A172 (cell line): ENCODE results near the gene GARS1. TPM values are rescaled to one million over a fixed set of nuclear protein-coding genes. Genes with fewer than 3 reads are reported as not detected.
"Not testable (repeated sequence)": the region's sequence is repeated elsewhere in the genome, so short reads cannot be mapped to it uniquely, and the experiment has no call there.

Experiments
- DNase-seq: peaks from one replicate; pipeline ENCODE4 v3.0.0-alpha.2; 2015; ENCODE audit warnings: low spot score
- total RNA-seq: library from RNA; depleted of rRNA; stranded (reverse); fragments of >200 nt; shearing (Covaris generic); gene quantifications from 2 replicates; pipeline ENCODE4 v1.2.3, GENCODE V29; 2014

Gene GARS1
- total RNA-seq, 1 experiment from 2014 or later: 139 TPM

DNA sequence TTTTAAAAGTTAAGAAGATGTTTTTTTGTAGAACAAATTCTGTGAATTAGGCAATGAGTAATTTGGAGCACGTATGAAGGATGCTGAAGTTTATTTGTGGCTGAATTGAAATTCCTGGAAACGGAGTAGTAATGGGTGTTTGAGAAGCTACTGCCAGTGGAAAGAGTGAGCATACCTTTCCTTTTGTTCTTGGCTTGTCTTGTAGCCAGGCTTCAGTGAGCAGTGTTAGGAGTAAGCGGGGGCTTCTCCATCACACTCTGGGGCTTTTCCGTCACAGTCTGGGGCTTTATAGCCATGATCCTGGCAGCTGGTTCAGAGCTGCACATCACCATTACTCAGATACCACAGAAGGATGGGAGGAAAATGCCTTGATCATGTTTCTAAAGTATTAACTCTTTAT is 32.3 kb downstream of the GARS1 start:
- DNase-seq: no peak

DNA sequence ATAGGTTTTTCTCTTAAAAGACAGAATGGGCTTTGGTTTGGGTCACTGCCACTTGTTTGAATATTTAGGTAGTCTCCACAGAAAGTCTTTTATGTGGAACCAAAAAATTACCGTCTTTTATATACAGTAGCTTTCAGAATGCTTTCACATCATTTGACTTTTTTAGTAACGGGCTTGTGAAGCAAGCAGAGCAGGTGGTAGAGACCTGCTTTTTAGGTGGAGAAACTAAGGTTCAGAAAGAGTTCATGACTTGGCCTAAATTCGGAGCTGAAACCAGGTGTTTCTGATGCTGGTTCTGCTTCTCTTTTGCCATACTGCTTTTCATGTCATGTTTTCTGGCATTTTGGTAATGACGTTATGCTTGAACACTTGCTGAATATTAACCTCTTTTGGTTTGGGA is 36.3 kb downstream of the GARS1 start:
- DNase-seq: no peak

DNA sequence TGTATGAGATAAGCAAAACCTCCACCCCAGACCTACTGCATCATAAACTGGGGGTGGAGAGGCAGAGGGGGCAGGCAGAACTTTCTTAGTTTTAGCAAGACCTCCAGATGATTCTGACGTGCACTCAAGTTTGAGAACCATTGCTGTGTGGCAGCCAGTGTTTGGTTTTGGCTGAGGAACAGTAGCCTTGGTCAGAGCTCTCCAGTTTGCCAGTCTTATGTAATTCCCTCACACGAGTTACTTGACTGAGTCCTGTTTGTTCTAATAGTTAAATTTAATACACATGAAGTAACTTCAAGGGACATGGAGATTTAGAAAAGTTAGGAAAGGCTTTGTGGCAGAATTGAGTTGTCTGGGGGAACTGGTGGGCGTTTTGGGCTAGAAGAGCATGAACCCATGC is 38.5 kb downstream of the GARS1 start:
- DNase-seq: no peak

DNA sequence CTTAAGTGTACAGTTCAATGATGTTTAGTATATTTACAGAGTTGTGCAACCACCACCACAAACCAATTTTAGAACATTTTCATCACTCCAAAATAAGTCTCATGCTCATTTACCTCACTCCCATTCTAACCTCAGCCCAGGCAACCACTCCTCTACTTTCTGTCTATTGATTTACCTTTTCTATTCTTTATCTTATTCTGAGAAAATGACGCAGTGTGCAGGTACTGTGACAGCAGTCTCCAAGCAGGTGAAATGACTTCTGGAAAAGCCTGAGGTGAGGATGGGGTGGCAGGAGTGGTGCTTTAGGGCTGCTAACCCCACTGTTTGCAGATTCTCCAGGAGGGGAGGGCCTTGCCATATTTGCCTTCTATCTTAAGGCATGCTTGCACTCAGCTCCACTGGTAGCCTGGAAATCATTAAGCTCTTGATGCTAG is 39.5 kb downstream of the GARS1 start:
- DNase-seq: no peak

DNA sequence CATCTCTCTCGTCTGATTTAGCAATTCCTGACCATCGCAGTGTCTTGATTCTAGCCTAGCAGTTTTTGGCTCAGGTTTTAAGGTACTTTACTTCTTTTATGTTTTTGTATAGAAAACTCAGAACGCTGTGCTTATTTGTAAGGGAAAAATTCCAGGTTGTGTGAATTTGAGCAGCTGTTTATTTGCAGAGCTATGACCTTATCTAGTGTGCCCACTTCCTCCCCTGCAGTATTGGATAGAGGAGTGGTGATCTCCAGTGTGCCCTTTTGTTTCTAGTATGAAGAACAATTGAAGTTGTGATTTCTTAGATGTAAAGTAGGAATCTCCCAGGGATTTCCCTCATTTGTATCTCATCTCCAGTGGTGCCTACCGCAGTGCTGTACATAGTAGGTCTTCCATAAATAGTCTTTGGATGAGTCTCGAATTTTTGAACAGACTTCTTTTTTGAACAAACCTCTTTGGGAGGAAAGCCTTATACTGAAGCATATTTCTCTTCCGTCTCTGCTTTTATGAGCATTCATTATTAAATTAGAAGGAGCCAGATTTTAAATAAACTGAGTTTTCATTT is 40.0 kb downstream of the GARS1 start:
- DNase-seq: no peak

DNA sequence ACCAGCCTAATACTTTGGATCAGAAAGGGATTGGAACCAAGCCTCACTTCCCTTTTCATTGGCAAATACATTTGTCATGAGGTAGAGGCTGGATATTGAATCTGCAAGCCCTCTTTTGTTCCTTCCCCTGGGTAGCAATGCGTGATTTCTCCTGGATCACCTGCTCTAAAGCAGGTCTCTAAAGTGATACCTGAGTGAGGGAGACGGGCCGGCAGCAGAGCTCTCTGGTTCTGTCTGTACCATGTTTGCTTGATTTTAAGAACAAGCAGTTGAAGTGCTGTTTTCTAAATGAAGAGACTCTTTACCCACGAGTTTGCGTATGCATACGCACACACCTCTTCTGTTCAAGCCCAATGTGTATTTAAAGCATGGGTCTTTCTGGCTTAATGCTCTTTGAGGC is 41.1 kb downstream of the GARS1 start:
- DNase-seq: no peak

DNA sequence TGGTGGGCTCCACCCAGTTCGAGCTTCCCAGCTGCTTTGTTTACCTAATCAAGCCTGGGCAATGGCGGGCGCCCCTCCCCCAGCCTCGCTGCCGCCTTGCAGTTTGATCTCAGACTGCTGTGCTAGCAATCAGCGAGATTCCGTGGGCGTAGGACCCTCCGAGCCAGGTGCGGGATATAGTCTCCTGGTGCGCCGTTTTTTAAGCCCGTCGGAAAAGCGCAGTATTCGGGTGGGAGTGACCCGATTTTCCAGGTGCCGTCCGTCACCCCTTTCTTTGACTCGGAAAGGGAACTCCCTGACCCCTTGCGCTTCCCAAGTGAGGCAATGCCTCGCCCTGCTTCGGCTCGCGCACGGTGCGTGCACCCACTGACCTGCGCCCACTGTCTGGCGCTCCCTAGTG is 47.6 kb downstream of the GARS1 start:
- not testable (repeated sequence) for DNase-seq

DNA sequence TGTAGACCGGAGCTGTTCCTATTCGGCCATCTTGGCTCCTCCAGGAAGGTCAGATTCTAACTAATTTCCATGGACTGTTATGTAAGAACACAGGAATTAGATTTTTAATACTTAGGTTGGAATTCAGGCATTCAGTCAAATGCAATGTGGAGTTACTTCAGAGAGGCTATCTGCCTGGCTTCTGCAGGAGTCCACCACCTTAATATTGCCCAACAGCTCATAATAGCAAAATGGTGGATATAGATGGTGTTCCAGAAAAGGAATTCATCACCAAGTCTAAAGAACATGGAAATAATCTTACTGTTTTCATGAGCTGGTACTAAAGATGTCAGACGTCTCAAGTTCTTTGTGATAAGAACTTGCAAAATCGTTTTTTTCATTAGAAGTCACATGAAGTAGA is 48.1 kb downstream of the GARS1 start:
- no peak for DNase-seq

DNA sequence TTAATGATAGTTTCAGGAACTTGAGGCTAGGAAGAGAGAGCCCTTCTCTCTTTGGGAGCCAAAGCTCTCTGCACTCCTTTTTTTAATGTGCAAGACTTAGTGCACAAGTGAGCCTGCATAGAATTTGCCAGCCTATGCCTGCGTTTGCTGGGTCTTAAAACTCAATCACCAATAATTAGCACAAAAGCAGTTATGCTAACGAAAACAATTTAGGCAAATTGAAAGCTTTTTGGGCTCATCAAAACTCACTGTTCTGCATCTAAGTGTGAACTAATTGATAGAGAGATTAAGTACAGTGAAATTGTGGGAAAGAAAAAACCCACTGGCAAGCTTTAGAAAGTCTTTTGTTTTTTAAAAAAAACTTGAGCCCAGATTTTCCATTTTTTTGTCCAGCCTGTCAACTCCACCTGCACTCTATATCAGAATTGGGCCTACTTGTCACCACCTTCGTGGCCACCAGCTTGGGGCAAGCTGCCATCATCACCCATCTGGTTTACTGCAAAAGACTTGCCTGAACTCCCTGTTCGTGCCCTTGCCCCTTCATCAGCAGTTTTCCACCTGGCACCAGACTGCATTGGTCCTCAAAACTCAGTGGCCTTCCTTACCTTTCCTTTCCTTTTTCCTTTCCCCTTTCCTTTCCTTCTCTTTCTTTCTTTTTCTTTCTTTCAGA is 49.7 kb downstream of the GARS1 start:
- DNase-seq: no peak

DNA sequence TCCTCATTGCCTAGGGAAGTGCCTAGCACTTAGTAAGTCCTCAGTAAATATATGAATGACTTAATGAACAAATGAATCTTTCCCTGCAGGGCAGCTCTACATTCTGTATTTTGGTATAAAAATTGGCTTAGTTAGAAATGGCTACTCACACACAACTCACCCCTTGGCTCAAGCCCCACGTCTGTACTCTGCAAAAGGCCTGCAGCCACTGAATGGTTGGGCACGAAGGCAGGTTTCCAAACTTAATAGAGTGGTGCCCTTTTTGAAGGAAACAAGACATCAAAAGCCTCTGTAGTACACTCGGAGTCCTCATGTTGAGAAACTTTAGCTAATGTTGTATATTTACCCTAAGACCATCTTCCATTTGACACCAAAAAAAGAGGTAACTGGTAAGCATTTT is 51.0 kb downstream of the GARS1 start:
- DNase-seq: no peak

DNA sequence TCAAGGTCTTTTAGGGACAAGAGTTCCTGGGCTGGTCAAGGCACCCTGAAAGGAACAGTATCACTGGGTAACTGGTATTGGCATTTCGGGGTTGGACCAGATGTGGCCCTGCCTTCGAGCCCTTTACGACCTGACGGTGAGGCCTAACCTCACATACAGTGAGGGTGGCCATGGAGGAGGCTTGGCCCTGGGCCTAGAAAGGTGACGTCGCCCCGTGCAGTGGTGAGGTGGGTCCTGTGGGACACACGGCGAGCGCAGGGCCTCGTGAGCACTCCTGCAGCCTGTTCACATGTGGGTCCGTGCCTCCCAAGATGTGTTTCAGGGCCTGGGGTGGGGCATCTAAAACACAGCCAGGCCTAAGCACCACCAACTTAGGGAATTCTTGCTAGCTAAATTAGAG is 51.5 kb downstream of the GARS1 start:
- DNase-seq: no peak

DNA sequence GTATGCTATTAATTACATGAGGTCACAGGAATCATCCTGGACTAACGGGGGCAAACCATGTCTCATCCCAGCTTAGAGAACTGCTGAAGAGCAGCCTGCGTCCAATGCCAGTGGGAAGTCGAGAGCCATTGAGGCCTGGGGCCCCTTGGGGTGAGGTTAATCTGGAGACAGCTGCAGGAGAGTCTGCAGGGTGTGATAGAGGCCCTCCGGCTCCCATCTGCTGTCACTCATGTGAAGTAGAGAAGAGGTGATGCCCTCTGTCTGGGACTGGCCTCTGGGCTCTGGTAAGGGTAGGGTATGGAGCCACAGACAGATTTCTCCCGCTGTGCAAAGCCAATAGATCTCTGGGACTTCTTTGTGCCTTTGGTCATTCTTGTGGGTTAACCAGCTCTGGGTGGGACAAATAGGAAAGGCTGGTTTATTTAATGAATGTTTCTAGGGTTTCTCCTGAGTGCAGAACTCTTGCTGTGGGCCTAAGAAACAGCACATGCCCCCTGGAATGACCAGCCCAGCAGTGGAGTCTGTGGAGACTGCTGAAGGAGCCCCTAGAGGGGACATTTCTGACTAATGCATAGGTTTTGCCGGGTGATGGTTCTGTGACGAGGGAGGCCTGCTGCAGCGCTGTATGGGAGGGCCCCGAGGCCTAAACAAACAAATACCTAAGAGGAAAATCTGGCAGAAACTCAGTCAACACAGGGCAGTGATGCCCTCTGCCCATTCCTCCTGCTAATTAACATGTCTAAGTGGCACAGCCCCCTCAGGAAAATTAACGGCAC is 53.1 kb downstream of the GARS1 start:
- DNase-seq: no peak

DNA sequence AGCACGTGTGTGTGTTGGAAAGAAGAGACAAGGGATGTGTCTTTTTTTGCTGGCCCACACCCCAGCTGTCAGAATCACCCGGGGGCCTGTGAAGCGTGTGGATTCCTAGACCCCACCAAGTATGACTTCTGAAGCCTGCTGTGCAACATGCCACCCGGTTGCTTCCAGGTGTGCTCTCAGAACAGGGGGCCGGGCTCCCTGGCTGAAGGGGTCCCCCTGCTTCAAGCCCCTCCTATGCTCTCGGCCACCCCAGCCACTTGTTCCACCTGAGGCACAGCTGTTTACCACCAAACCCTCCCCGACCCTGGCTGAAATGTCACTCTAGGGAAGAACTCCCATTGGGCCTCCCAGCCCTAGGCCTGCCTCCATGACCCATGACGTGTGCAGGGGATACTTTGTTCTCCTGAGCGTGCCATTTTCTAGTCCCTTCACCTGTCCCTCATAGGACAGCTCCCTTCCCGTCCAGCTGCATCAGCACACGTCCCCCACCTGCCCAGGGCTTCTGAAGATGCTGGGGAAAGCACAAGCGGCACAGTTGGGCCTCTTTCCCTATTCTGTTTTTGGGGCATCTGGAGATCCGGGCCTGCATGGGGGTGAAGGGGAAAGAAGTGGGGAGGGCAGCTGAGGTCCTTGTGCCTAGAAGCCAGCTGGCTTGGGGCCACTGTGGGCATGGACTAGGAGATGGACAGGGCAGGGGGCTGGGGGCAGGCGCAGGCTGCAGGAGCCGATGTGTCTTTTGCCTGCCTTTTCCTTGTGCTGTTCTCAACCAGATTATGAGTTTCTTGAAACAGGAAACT is 54.3 kb downstream of the GARS1 start:
- DNase-seq: no peak

DNA sequence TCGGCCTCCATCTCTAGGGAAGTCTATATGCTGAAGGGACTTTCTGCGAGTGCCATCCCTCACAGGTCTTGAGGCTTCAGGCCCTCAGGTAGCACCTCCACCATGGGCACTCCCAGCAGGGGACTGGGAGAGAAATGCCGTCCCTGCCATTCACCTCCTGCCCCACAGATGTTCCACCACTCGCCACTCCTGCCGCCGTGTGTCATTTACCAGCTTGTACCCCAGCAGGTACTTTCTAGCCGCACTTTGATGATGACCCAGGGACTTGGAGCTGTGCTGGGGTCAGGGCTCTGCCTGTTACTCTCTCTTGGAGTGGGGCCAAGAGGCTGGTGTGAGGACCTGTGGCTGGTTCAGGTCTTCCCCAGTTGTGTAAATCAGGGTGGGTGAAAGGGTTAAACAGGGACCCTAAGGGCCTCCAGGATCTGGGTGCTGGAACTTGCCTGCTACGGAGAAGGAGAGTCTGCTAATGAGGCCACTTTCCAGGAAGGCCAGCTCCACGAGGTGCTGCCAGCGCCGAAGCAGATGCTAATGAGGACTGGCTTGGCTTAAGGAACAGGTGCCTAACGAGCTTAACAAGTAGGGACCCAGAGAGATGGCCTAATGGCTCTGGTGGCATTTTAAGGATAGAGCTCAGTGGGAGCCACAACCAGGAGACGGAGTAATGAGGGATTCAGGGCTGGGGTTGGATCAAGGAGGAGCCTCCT is 55.2 kb downstream of the GARS1 start:
- no peak for DNase-seq

DNA sequence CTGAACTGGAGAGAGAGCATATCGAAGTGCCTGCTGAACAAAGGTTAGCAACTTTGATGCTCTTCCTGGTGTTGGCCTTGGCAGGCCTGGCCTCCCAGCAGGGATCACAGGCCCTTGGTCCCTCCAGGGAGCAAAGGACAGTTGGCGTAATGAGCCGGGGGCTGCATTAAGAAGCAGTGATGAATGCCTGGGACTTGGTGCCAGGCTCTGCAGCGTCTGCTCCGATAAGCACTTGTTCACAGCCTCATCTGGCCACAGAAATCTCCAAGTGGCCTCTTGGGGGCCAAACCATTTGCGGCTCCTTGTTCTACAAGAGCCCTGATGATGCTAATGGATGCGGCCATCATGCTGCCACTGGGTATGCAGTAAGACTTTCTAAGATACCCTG is 55.7 kb downstream of the GARS1 start:
- no peak for DNase-seq

DNA sequence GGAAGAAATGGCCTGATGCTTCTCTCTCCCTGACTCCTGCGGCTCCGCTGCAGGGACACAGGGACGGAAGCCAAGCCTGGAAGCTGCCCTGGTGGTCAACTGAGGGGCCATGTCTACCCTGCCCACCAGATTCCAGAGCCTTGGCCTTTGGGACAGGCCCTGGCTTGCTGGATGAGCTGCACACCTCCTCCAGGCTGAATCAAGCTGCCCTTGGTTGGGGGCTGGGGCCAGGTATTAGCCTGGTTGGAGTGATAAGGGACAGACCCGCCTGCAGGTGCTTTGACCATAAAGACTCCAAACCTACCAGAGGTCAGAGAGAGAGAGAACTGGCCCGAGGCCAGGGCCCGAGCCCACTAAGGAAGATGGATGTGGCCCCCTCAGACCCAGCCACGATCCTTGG is 57.5 kb downstream of the GARS1 start:
- no peak for DNase-seq

DNA sequence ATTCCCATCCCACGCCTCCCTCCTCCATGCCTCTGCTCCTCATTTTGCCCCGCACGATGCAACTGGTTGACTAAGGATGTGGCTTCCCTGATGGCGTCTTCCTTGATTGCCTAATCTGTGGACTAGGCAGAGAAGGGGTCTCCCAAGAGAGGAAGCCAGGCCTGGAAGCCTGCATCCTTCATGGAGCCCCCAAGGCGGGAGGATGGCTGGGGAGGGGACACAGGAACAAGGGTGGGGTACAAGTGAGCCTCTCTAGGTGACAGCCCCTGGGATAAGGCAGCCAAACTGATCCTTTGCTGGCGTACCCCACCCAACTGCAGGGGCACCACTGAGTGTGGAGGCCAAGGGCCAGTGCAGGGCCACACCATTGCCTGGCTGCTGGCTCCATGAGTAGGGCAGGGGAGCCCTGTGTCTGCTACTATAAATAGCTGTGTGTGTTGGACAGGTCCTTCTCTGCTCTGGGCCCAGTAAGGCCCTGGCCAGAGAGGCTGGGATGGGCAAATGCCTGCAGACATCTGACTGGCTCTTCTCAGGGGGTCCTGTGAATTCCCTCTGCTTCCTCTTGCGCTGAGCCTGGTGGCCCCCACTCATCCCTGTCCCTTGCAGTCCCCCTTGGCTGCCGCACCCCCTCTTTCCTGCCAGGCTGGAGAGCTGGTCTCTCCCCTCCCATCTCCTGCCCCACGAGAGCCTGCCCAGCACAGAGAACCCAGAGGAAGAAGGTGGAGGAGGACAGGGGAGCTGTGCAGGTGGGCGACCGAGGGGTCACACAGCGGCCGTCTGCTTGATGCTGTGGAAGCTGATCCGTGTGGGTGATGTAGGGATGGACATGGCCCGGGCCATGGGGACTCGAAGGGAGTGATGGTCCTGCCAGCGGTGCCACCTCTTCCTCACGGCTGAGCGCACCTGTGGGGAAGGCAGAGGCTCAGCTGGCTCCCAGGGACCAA is 58.3 kb downstream of the GARS1 start:
- no peak for DNase-seq

DNA sequence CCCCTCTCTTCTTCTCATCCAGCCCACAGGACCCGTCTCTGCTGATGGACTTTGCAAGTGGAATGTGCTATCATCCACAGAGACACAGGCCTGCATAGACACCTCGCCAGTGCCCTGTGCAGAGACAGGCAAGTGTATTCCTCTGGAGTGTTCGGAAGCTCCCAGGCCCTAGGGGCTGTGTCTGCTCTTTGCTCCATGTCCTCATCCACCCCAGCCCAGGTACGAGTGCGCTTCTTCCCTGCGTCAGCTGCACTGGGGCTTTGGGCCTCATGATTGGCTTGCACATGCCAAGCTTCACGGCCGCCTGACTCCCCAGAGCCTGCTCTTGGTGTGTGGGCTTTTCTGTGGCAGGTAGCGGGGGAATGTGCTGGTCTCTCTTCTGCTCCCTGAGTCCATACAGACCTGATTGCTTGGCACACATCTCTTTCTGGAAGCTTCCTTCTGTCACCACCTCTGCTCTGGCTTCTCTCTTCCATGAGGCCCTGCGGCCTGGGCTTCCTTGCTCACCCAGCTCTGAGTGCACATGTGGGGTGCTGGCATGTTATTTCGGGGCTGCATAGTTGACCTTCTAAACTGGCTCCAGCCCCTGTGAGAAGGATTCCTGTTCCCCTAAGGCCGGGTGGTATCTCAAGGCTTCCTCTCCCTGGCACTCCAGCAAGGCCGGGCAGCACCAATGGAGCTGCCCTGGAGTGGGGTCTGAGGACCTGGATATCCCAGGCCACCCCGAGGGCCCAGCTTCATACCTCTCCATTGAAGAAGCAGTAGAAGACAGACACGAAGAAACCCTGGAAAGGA is 59.8 kb downstream of the GARS1 start:
- no peak for DNase-seq

DNA sequence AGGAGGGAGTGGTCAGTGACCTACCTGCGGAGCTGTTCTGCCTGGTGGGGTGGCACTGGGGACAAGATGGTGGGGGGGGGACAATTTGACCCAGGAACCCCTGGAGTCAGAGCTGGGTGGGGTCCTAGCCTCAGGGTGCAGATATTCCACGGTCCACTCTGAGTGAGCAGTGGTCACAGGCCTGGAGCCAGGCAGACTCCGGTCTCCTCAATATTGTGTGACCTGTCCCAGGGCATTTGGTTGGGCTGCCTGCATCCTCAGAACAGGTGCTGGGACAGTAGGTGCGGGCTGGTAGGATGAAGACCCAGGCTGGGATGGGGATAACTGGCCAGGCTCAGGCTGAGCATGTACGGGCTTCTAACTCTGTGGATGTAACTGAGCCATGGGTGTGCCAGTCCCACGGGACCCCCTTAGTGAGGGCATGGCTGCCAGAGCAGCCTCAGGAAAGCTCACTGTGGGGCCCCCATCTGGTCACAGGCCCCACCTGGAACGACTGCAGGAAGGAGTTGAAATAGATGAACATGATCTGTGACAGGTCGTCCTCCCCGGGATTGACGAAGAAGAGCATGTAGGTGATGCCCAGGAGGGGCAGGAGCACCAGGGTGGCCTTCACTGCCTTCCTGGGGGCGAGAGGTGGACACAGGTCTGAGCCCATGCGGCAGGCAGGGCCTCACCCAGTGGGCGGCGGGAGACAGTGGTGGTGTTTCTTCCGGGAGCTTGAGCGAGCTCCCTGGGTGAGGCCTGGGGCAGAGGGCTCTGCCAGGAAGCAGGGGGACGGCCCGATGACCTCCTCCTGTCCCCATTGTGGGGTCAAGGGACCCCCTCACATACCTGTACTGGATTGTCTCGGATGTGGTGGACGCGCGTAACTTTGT is 60.7 kb downstream of the GARS1 start:
- DNase-seq: no peak
